ENCODE data around the gene CFAP20. TPM values are rescaled to one million over a fixed set of nuclear protein-coding genes. Genes with fewer than 3 reads are reported as not detected.

The CFAP20 gene
- total and polyA plus RNA-seq, 2 of the 13 experiments (the other 11 are each of a cell fraction or from before 2014, with no cell fraction given) = 73.1 to 87.4 TPM

DNA sequence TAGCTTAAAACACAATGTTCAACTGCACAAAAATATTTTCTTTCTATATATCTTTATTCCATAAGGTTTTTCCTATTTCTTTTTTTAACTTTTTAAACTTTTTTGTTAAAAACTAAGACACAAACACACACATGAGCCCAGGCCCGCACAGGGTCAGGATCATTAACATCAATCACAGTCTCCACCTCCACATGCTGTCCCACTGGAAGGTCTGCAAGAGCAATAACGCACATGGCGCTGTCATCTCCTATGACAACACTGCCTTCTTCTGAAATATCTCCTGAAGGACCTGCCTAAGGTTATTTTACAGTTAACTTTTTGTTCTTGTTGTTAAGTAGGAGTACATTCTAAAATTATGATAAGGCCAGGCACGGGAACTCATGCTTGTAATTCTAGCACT is 4.1 kb downstream of the CFAP20 start:
- POLR2A ChIA-PET = interaction anchor here (6.2 kb wide), 1 partner anchor 100 kb away, joined by 101 read pairs; the partner anchor contains the start of gene MMP15
- Histone ChIP-seq H2AFZ (ENCODE audit: low read length) (no peak overlapping the region), H3K4me1 (ENCODE audit: insufficient read depth, low read length) (peaks cover 71% of the 10 kb centered on the region), H3K79me2 (ENCODE audit: insufficient read depth, low read length) (peaks cover 82% of the 10 kb centered on the region), H3K27ac (ENCODE audit: extremely low read length, insufficient read depth, low read length) (no peak overlapping the region), H4K20me1 (ENCODE audit: insufficient read depth, low read length) (peaks cover 68% of the 10 kb centered on the region), H3K9me3 (ENCODE audit: low read length) (no peaks in the 10 kb centered on the region), H3K4me2 (ENCODE audit: low read depth, low read length) (no peak overlapping the region), H3K36me3 (replicated peaks in 1 of 2; ENCODE audit: control insufficient read depth in 1 of 2, insufficient read depth in 2 of 2, low read length in 2 of 2) (0 out of 5 replicates have a peak, but pooled peaks cover 0 to 2% of the 10 kb centered on the region in 2 experiments), H3K27me3 (ENCODE audit: control insufficient read depth in 1 of 2, insufficient read depth in 2 of 2, low read length in 2 of 2) (no peaks in the 10 kb centered on the region), H3K9ac (ENCODE audit: insufficient read depth, low read depth, low read length) (no peak overlapping the region), H3K4me3 (replicated peaks in 1 of 3; ENCODE audit: insufficient read depth in 1 of 3, low read depth in 2 of 3, low read length in 3 of 3) (no peak overlapping the region)
- no peak for ATAC-seq
- in situ Hi-C loops (cut with HindIII; ENCODE audit: extremely low pct_ligation_motif_present, low pct_unique_long_range_greater_than_20kb) = loop anchor here (5.0 kb wide), 1 partner anchor 103 kb away; no protein-coding TSS in a partner anchor
- TF ChIP-seq, protein P1, sequence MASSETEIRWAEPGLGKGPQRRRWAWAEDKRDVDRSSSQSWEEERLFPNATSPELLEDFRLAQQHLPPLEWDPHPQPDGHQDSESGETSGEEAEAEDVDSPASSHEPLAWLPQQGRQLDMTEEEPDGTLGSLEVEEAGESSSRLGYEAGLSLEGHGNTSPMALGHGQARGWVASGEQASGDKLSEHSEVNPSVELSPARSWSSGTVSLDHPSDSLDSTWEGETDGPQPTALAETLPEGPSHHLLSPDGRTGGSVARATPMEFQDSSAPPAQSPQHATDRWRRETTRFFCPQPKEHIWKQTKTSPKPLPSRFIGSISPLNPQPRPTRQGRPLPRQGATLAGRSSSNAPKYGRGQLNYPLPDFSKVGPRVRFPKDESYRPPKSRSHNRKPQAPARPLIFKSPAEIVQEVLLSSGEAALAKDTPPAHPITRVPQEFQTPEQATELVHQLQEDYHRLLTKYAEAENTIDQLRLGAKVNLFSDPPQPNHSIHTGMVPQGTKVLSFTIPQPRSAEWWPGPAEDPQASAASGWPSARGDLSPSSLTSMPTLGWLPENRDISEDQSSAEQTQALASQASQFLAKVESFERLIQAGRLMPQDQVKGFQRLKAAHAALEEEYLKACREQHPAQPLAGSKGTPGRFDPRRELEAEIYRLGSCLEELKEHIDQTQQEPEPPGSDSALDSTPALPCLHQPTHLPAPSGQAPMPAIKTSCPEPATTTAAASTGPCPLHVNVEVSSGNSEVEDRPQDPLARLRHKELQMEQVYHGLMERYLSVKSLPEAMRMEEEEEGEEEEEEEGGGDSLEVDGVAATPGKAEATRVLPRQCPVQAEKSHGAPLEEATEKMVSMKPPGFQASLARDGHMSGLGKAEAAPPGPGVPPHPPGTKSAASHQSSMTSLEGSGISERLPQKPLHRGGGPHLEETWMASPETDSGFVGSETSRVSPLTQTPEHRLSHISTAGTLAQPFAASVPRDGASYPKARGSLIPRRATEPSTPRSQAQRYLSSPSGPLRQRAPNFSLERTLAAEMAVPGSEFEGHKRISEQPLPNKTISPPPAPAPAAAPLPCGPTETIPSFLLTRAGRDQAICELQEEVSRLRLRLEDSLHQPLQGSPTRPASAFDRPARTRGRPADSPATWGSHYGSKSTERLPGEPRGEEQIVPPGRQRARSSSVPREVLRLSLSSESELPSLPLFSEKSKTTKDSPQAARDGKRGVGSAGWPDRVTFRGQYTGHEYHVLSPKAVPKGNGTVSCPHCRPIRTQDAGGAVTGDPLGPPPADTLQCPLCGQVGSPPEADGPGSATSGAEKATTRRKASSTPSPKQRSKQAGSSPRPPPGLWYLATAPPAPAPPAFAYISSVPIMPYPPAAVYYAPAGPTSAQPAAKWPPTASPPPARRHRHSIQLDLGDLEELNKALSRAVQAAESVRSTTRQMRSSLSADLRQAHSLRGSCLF (CRISPR knock-in tag; IDR thresholded peaks at IDR 0.05; ENCODE audit: borderline replicate concordance) = no peak
- no peak for TF ChIP-seq ZMYM3 (CRISPR knock-in tag; IDR thresholded peaks at IDR 0.05)
- TF ChIP-seq, protein P2, sequence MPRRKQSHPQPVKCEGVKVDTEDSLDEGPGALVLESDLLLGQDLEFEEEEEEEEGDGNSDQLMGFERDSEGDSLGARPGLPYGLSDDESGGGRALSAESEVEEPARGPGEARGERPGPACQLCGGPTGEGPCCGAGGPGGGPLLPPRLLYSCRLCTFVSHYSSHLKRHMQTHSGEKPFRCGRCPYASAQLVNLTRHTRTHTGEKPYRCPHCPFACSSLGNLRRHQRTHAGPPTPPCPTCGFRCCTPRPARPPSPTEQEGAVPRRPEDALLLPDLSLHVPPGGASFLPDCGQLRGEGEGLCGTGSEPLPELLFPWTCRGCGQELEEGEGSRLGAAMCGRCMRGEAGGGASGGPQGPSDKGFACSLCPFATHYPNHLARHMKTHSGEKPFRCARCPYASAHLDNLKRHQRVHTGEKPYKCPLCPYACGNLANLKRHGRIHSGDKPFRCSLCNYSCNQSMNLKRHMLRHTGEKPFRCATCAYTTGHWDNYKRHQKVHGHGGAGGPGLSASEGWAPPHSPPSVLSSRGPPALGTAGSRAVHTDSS (CRISPR knock-in tag; conservative IDR thresholded peaks at IDR 0.05) = no peak
- TF ChIP-seq, protein P3, sequence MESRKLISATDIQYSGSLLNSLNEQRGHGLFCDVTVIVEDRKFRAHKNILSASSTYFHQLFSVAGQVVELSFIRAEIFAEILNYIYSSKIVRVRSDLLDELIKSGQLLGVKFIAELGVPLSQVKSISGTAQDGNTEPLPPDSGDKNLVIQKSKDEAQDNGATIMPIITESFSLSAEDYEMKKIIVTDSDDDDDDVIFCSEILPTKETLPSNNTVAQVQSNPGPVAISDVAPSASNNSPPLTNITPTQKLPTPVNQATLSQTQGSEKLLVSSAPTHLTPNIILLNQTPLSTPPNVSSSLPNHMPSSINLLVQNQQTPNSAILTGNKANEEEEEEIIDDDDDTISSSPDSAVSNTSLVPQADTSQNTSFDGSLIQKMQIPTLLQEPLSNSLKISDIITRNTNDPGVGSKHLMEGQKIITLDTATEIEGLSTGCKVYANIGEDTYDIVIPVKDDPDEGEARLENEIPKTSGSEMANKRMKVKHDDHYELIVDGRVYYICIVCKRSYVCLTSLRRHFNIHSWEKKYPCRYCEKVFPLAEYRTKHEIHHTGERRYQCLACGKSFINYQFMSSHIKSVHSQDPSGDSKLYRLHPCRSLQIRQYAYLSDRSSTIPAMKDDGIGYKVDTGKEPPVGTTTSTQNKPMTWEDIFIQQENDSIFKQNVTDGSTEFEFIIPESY (CRISPR knock-in tag; IDR thresholded peaks at IDR 0.05) = peak; percentile 74
- TF ChIP-seq, protein P4, sequence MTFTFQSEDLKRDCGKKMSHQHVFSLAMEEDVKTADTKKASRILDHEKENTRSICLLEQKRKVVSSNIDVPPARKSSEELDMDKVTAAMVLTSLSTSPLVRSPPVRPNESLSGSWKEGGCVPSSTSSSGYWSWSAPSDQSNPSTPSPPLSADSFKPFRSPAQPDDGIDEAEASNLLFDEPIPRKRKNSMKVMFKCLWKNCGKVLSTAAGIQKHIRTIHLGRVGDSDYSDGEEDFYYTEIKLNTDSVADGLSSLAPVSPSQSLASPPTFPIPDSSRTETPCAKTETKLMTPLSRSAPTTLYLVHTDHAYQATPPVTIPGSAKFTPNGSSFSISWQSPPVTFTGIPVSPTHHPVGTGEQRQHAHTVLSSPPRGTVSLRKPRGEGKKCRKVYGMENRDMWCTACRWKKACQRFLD (CRISPR knock-in tag; IDR thresholded peaks at IDR 0.05; ENCODE audit: borderline replicate concordance) = no peak
- BruUV-seq (replicated peaks) = no TSS peak
- intact Hi-C loops (cut with micrococcal nuclease; ENCODE audit: unreplicated experiment) = no loop called here
- WGBS (ENCODE audit: low lambda C conversion rate) = 94% methylated on average over 4 of the region's 4 CpGs
- no peak for FAIRE-seq
- DNase-seq (ENCODE audit: low spot score) = no peak
- CTCF ChIA-PET (ENCODE audit: low intra/inter-chr PET ratio, low total read pairs) = no interaction called here

Data from HepG2 (cell line).